NCI-H1694 treated with DMSO at 0.1 percent for 48 hours (cell line): ENCODE measurements around the gene CTDSPL2.
"Not testable (repeated sequence)": the region's sequence is repeated elsewhere in the genome, so short reads cannot be mapped to it uniquely, and the experiment has no call there.

ENCODE experiments used
- DNase-seq: peaks from one replicate; lab custom pipeline; 2025; lab: John Stamatoyannopoulos, UW

CTDSPL2 gene

DNA sequence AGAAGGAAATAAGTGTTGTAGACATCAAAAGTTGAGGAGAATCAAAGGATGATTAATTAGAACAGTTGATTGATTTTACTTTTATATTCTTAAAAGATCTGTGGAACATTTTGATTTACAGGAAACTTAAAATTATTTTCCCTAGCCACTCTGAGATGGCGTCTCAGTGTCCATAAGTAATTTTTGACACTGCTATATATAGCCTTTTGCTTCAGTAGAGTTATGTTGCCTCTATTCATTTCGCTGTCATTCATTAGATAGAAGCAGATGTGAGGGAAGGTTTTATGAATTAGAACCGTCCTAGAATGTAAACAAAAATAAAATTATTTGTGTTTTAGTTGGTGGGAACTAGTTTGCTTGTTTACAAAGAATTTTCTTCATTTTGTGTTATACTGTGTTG, 58.5 kb downstream of the CTDSPL2 start:
- no peak for DNase-seq

DNA sequence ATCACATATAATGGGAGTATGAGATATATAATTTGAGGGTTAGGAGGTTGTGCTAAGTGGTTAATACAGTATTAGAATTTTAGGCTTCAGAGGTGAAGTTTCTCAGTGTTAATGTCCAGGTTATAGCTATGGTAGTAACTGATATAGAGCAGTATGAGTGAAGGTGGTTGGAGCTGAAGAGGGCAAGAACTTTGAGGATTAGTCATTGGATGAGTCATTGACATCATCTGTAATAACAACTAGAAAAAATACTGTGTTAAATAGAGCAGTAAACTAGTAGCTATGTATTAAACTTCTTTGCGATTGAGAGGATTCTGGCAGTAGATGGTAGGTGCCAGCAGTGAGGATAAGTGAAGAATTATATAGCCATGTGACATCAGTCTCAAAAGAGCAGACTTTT, 62.0 kb downstream of the CTDSPL2 start:
- no peak for DNase-seq

DNA sequence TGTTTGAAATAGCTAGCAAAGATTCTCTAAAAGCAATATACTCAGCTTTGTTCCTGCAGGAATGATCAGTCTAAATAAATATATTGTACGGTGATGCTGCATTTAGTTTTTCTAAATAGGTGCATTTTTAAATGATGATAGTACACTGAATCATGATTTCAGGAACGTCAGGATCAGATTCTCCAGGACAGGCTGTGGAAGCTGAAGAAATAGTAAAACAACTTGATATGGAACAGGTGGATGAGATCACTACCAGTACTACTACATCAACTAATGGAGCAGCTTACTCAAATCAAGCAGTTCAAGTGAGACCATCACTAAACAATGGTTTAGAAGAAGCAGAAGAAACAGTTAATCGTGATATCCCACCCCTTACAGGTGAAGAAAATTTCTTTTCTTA, 63.2 kb downstream of the CTDSPL2 start:
- DNase-seq, result no peak

DNA sequence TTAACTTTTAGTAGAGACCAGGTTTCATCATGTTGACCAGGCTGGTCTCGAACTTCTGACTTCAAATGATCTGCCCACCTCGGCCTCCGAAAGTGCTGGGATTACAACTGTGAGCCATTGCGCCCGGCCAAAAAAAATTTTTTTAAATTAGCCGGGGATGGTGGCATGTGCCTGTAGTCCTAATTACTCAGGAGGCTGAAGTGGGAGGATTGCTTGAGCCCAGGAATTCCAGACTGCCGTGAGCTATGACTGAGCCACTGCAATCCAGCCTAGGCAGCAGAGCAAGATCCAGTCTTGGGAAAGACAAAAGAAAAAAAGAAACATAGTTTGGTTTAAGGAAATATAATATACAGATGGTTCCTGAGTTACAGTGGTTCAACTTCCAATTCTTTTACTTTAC, 64.6 kb downstream of the CTDSPL2 start:
- no peak for DNase-seq

DNA sequence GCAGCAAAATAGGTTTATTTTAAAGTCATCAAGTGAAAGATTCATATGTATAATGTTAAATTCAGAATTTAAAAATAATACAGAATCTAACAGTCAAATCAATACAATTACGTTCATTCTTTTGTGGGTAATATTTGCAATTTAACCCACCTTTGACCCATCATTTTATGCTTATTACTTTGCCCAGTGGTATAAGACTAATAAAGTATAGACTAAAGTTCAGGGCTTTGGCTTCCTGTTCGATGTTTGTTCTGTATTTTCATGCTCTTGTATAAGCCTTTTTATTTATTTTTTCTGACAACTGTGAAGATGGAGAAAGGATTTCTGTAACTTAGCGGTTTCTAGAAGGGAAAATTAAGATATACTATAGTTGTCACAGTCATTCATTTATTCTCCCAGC, 65.2 kb downstream of the CTDSPL2 start:
- DNase-seq, result no peak

DNA sequence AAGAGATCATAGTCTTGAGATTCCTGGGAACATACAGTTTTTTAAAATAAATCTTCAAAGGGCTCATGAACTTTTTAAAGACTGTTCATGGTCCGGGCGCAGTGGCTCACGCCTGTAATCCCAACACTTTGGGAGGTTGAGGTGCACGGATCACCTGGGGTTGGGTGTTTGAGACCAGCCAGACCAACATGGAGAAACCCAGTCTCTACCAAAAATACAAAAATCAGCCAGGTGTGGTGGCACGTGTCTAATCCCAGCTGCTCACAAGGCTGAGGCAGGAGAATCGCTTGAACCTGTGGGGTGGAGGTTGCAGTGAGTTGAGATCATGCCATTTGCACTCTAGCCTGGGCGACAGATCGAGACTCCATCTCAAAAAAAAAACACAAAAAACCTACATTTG, 68.1 kb downstream of the CTDSPL2 start:
- DNase-seq, result no peak

DNA sequence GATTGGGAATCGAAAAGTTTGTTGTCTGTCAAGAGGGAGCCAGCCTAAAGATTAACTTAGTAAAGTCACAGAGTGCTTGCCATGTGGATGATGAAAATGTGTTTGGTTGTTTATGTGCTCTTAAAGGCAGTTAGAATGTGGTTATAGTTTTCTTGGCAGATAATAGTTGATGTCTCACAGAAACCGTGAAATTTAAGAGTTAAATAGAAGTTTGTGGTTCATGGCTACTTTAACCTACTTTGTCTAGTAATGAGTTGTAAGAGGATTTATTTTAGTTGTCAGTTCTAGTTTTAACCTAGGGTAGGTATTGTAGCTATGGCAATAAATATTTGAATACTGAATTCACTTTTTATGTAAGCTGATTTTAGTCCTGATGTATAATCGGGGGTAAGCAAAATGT, 73.1 kb downstream of the CTDSPL2 start:
- DNase-seq, result no peak

DNA sequence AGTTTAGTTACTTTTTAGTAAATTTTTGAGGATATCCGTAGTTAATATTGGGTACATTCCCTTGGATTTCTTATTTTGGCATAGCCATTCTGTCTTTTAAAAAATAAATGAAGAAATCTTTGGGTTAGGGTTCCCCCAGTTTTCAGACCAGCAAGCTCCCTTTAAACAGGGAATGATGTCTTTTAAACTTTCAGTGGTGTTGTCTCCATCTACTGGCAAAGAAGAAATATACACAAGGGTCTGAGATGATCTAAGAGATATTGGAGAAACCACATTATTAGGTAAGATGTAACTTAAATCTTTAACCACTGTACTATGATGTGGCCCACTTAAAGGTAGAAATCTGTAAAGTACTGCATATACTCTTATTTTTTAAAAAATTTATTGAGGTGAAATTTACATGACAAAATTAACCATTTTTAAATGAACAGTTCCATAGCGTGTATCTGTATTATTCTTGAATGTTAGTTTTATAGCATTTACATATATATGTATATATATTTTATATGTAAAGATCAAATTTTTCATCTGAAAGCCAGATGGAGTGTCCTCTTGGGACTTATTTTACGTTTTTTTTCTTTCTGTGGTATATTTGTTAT, 74.4 kb downstream of the CTDSPL2 start:
- DNase-seq, result peak; percentile 7

DNA sequence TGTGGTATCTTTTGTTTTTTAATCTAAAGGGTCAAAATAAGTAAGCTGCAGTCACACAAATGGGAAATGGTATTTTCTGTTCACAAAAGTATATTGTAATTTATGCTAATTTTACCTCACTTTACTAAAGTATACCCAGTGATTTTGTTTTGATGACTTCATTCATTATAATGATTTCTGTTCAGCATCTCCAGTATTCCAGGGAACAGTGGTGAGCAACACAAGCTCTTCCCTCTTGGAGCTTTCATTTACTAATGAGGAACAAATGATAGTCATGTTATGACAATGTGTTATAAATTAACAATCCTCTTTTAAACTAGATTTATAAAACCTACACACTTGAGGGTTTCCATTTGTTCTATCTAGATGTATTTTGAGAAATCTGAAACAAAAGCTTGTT, 89.0 kb downstream of the CTDSPL2 start:
- no peak for DNase-seq

DNA sequence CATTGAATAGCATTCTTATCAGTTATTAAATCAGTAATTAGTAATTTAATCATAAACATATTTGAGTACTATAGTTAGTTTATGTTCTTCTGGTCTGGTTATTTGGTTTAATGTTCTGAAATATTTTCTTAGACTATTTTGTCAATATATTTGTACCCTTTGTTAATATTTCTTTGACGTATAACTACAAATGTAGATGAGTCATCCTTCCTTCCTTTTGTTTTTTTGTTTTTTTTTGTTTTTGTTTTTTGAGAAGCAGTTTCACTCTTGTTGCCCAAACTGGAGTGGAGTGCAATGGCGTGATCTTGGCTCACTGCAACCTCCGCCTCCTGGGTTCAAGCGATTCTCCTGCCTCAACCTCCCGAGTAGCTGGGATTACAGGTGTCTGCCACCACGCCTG, 92.1 kb downstream of the CTDSPL2 start:
- no peak for DNase-seq

DNA sequence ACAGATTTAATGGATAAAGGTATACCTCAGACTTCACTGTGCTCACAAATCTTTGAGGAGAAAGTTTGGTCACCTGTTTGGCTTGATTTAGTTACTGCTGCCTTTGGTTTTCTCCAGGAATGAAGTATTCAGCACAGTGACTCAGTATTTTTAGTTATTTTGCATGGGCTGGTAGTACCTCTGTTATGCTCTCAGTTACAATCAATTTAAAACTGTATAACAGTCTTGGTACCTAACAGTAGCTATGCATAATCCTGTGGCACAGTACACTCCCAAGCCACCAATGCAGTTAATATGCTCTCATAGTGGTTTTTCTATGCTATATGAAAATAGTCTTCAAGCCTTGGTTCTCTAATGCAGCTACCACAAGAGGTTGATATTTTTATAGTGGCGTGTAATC, 97.6 kb downstream of the CTDSPL2 start:
- DNase-seq, result no peak

DNA sequence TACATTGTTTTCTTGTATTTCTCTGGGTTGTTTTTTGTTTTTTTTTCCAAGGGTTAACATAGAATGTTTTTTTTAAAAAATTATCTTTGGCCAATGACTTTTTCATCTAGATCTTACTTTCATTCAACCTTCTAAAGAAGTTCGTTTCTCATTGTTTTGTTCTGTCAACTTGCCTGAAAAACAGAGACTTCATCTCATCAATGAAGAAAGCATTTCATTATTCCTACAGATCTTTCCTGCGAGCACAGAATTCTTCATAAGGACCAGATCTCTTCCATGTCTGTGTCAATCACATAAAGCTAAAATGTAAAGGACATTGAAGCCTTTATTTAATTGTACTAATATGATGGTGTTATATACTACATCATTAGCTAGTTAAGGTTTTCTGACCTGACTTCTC, 99.8 kb downstream of the CTDSPL2 start:
- DNase-seq, result no peak

DNA sequence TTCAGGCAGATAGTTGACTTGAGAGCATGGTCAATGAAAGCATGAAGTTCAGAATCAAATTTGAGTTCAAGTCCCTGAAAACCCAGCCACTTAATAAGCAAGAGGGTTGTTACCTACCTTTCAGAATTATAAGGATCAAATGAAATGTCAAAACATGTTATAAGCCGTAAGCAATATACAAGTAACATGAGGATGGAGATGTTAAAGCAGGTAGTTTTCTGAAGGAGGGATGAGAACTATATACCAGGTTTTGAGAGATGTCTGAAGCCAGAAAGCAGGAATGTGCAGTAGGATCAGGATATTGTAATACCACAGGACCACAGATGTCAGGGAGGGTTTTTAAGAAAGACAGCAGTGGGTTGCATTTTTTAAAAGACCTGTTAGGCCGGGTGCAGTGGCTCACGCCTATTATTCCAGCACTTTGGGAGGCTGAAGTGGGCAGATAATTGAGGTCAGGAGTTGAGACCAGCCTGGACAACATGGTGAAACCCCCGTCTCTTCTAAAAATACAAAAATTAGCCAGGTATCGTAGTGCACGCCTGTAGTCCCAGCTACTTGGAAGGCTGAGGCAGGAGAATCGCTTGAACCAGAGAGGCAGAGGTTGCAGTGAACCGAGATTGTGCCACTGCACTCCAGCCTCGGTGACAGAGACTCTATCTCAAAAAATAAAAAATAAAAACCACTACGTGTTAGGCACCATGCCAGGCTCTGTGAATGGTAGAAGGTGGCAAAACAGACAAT, 102.6 kb downstream of the CTDSPL2 start:
- no peak for DNase-seq

DNA sequence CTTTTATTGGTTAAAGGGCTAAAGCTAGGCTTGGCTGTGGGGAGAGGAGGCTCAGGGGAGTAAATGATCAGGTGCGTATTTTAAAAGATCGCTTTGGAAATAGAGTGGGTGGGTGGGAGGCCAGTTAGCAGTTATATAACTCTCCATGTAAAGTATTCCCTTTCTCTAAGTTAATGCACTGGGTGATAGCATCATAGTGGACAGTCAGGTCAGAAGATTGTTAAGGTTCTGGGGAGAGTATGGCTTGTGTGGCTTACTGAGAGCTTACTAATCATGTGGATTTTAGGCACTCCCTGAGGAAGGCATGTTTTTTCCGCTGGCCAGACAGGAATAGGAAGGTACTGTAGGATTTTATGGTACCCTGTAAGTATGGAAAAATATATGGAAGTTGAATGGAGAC, 103.2 kb downstream of the CTDSPL2 start:
- no peak for DNase-seq

DNA sequence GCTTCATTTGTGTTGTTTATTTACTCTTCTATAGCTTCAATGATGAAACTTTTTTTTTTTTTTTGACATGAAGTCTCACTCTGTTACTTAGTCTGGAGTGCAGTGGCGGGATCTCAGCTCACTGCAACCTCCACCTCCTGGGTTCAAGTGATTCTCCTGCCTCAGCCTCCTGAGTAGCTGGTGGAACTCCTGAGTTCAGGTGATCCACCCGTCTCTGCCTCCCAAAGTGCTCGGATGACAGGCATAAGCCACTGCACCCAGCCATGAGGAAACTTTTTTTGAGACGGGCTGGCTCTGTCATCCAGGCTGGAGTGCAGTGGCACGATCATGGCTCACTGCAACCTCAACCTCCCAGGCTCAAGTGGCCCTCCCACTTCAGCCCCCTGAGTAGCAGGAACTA, 104.8 kb downstream of the CTDSPL2 start:
- not testable (repeated sequence) for DNase-seq

DNA sequence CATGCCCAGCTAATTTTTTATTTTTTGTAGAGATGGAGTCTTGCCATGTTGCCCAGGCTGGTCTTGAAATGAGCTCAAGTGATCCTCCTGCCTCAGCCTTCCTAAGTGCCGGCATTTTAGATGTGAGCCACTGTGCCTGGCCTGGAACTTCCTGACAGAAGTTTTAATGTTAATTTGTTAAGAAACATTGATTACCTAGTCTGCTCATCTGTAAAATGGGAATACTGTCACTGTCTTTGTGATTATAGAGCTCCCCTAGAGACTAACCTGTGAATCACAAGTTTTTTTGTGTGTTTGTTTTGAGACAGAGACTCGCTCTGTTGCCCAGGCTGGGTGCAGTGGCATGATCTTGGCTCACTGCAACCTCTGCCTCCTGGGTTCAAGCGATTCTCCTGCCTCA, 105.3 kb downstream of the CTDSPL2 start:
- no peak for DNase-seq

DNA sequence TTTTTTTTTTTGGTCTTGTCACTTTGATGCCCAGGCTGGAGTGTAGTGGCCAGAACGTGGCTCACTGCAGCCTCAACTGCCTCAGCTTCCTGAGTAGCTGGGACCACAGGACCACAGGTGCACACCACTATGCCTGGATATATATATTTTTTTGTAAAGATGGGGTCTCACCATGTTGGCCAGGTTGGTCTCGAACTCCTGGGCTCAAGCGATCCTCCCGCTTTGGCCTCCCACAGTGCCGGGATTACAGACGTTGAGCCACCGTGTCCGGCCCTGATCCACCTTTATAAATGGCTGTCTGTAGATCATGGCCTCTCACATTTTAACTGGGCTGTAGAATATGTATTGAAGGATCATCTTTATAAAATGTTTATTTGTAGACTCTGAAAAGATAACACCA, 107.7 kb downstream of the CTDSPL2 start:
- no peak for DNase-seq

DNA sequence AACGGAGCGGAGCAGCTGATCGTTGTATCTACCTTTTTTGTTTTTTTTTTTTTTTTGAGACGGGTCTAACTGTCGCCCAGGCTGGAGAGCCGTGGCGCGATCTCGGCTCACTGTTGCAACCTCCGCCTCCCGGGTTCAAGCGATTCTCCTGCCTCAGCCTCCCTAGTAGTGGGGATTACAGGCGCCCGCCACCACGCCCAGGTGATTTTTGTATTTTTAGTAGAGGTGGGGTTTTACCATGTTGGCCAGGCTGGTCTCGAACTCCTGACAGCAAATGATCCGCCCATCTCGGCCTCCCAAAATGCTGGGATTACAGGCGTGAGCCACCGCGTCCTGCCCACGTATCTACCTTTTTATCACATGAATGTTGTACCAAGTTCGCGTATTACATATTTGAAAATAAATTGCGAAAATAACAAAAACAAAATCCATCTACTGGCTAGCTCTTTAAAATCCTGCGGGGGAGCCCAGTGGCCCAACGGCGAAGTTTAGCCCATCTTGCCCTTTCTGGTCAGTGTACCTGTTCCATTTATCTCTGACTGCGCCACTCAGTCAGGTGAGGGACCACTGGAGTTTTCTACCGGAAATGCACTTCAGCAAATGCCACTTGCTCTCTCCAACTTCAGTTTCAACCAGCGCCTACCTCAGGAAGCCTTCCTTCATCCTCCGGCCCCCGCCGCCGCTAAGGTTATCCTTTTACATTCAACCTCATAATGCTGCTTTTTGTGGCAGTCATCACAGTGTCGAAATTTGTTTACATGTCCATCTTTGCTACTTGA, 108.3 kb downstream of the CTDSPL2 start:
- no peak for DNase-seq

DNA sequence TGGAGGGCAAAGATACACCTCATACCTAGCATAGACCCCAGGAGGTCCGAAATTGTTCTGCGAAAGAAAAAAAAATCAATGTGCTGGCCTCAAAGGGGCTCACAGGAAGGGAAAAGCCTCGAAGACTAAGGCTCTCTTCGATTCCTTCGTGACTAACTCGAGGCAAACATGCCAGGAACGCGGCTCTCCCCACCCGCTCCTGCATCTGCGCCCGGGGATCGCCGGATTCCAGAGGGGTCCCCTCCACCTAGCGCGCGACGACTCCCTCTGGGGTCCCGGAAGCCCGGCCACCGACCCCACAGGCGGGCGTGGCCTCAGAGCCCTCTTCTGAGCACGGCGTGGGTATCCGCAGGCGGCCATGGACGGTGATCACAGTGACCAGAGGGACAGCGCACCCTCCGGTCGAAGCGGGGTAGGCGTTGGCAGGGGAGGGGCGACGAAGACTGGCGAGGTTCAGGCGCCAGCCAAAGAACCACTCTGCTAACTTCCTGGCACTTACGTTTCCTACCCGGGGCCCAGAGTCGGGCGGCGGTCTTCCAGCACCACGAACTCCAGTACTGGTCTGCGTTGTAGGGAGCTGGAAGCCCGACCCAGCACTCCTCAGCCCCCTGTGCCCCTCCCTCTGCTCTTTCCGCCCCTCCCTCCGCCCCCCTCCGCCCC, 109.0 kb downstream of the CTDSPL2 start:
- DNase-seq, result peak; percentile 86

DNA sequence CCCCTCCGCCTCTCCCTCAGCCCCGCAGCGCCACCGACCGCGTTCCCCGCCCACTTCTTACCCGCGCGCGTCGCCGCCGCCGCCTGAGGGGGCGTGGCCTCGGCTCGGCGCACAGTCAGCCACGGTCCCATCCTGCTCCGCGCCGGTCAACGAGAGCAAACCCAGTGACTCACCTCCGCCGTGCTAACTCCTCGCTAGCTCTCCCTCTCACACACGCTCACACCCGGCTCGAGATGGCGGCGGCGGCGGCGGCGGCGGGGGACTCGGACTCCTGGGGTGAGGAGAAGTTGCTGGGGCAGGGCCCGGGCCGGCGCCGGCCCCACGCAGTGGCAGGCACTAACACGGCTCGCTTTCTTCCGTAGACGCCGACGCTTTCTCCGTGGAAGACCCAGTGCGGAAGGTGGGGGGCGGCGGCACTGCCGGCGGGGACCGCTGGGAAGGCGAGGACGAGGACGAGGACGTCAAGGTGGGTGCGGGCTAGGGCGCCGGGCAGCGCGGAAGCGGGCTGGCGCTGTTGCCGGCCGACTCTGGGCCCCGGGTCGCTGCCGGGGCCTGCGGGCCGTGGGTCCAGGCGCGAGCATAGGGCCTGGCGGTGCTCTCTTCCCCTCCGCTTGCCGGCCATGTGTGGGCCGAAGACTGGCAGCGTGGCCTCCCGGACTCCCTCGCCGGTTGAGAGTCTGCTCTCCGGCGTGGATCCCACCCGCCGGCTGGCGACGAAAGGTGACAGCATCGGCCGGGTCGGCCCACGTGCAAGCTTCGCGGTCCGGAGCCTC, 109.7 kb downstream of the CTDSPL2 start, which contains the start of gene EIF3J:
TSS of gene EIF3J (plus strand) at position 186 of the 773 bp plus-strand sequence. CDS start at position 234, 48 bp downstream.
- DNase-seq, result peak; percentile 86

DNA sequence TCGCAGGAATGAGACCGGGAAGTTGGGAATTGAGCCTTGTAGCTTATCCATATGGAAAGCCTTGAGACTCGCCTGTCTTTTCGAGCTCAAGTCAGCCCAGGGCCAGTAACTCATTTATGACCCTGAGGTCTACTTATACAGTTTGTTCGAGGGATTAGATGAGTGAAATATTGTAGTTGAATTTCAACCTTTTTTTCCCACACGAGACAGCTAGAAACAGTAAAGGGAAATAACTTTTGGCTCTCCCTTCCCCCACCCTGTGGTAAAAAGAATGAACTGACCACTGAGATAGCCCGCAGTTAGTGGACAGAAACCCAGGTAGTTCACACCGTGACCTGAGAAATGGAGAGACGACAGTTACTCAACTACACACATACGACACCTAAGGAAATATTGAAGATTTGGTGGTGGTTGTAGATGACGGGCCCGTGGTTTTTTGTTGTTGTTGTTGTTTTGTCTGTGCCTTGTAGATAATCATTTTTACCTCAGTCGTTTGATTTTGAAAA, 110.4 kb downstream of the CTDSPL2 start:
- DNase-seq, result peak; percentile 1
